Inflammatory macrophage treated with lipopolysaccharide for 4 hours (primary cell): ENCODE measurements around the gene BDP1.
"Not testable (repeated sequence)": the region's sequence is repeated elsewhere in the genome, so short reads cannot be mapped to it uniquely, and the experiment has no call there.

Experiments
- DNase-seq: peaks from one replicate; pipeline ENCODE4 v3.0.0-alpha.2; 2020

Gene BDP1

DNA sequence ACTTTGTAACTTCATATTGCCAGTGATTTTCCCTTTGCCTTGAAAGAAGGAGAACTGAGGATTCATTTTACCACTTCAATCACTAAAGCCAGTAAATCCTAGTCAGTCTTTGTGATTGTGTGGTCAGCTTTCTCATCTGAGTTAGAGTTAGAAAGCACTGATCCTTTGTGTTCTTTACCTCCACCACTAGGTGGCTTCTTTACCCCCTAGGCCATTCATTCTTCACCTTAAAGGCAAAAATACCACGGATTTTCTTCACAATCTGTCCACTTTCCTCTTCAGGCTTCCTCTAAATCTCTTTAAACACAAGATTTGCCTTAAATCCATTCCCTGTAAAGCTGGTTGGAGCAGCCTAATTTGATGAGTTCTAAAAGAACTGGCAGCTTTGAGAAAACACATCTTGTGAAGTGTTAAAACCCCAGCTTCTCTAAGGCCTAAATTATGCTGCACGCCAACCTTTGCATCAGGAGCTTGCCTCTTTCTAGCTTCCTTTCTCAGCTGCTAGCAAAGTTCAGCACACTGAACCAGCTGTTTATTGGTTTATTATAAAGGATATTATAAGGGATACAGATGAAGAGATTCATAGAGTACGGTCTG, 20.4 kb downstream of the BDP1 start:
- peak; percentile 10 for DNase-seq

DNA sequence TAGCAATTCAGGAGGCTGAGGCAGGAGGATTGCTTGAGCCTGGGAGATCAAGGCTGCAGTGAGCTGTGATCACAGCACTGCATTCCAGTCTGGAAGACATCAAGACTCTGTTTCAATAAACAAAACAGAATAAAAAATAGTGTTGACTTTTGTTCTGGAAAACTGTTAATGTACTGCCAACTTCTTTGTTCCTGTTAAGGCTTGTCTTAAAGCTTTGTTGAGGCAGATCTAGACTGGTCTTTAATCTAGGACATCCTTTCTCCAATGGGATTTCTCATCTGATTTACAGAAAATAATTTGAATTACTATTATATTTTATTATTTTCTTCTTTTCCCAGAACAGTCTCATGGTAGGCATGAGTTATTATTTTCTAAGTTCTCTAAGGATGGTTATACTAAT, 26.0 kb downstream of the BDP1 start:
- DNase-seq = no peak

- no peak for DNase-seq
These were observed 26.7 kb downstream of the BDP1 start for GRCh38 chr5:71482132-71482531.

DNA sequence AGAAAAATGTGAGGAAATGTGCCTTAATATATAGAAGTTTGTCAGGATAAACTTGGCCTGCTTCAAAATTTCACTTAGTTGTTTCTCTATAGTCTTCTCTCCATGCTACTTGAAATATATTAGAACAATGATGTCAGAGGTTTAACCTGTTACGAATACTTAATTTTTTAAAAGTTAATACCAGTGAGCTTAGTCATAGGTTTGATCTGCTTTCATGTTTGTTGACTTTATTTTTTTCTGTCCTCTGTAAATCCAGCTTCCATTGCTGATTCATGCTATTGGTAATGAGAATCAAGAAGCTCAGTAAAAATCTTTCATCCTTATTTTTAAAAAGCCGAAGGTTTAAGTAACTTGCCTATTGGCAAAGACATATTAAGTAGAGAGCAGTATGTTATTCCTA, 27.9 kb downstream of the BDP1 start:
- no peak for DNase-seq

DNA sequence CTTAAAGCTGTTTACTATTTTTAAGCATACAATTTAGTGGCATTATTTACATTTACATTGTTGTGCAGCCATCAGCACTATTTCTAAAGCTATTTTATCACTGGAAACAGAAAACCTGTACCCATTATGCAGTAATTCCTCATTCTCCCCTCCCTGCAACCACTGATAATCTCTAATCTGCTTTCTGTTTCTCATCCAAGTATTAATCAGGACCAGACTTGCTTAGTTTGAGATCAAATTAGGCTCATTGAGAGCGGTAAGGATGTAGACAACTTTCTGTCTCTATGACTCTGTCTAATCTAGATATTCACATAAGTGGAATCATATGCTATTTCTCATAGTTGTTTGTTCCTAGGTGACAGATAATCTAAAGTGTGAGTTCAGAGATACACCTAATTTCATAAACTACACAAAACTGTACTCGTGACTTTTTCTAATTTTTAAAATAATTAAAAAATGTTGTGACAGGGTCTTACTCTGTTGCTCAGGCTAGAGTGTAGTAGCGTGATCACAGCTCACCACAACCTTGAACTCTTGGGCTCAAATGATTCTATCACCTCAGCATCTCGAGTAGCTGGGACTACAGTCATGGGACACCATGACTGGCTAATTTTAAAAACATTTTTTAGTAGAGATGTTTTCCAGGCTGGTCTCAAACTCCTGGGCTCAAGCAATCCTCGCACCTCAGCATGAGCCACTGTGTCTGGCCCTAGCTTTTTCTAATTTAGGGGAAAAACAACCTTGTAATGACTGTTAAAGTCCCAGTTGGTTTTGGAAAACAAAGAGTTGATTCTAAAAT, 37.6 kb downstream of the BDP1 start:
- no peak for DNase-seq

GRCh38 chr5:71494202-71494601, 38.8 kb downstream of the BDP1 start:
- DNase-seq = not testable (repeated sequence)

- DNase-seq = not testable (repeated sequence)
These were observed 43.3 kb downstream of the BDP1 start for GRCh38 chr5:71498756-71499155.

DNA sequence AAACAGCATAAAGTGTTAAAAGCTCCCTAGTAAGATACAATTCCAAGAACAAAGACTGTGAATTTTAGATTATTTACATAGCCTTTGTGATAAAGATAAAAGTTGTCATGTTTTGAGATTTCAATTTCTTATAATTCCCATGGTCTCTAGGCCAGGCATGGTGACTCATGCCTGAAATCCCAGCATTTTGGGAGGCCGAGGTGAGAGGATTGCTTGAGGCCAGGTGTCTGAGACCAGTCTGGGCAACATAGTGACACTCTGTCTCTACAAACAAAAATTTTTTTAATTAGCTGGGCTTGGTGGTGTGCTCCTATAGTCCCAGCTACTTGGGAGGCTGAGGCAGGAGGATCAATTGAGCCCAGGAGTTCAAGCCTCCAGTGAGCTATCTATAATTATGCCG, 48.1 kb downstream of the BDP1 start:
- no peak for DNase-seq

GRCh38 chr5:71522151-71522550, 66.7 kb downstream of the BDP1 start:
- no peak for DNase-seq

- not testable (repeated sequence) for DNase-seq
These were observed 70.2 kb downstream of the BDP1 start for GRCh38 chr5:71525611-71526010.

- no peak for DNase-seq
These were observed 72.8 kb downstream of the BDP1 start for GRCh38 chr5:71528206-71528605.

DNA sequence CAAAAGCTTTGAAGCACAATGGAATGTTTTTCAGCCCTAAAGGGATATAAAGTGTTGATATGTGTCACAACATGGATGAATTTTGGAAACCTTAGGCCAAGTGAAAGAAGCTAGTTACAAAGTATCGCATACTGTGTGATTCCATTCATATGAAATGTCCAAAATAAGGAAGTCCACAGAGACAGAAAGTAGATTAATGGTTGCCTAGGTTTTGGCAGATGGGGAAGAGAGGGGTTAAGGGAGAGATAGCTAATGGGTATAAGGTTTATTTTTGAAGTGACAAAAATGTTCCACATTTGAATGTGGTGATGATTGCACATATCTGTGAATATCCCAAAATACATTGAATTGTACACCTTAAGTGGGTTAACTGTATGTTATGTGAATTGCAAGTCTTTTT, 74.2 kb downstream of the BDP1 start:
- peak; percentile 5 for DNase-seq

GRCh38 chr5:71533142-71533541, 77.7 kb downstream of the BDP1 start:
- peak; percentile 48 for DNase-seq

GRCh38 chr5:71533615-71534014, 78.2 kb downstream of the BDP1 start:
- peak; percentile 68 for DNase-seq

DNA sequence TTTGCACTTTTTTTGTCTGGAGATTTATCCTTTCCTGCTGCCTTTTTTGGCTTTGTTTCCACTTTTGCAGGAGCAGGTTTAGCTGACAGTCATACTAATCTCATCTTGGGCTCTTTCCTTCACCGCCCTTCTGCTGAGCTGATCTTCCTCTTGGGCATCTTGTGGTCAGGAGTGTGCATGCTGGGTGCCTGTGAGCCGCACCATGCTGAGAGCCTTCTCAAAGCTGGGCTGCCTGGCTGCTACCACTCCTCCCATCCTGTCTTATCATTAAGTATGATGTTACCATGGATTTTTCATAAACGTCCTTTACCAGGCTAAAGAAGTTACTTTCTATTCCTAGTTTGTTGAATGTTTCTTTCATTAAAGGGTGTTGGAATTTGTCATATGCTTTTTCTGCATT, 82.2 kb downstream of the BDP1 start:
- no peak for DNase-seq

- DNase-seq = not testable (repeated sequence)
These were observed 95.4 kb downstream of the BDP1 start for GRCh38 chr5:71550885-71551284.

- DNase-seq = not testable (repeated sequence)
These were observed 96.1 kb downstream of the BDP1 start for GRCh38 chr5:71551582-71551981.

- DNase-seq = not testable (repeated sequence)
These were observed 96.7 kb downstream of the BDP1 start for GRCh38 chr5:71552026-71552749.

DNA sequence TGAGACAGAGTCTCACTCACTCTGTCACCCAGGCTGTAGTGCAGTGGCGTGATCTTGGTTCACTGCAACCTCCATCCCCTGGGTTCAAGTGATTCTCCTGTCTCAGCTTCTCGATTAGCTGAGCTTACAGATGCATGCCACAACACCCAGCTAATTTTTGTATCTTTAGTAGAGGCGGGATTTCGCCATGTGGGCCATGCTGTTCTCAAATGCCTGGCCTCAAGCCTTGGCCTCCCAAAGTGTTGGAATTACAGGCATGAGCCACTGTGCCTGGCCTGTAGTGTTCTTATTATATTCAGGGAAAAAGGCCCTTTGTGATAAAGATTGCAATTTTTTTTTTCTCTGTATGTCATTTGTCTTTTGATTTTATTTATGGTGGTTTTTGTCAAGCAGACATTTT, 107.7 kb downstream of the BDP1 start:
- DNase-seq = no peak

GRCh38 chr5:71564895-71565294, 109.4 kb downstream of the BDP1 start:
- DNase-seq = no peak

DNA sequence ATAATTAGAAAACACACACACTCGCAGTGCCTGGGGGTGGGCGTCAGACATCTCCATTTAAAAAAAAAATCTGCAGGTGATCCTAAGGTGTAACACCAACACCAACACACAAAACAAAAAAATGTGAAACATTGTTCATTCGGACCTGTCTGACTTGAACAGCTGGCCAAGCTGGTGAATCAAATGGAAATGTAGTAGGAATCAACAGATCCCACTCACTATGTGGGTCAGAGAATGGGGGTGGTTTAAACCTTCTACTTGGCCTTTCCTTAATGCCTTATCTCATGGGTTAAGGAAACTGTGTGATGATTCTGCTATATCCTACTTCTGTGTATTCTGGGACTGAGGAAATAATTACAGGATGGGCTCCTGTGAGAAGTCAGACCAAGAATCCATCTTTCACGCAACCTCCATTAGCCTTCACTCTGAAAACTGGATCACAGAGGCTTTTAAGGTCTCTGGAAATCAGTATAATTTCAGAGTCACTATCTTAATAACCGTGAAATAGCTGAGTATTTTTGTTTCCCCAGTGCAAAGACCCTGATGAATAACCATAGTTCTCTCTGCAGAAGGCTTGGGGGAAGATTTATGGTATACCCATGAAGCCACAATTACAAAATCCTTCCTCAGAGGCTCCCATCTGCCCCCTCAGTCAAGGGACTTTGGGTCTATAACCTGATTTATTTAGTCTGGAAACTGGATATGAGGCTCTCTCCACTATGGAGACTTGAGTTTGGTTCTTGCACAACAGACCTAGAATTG, 114.5 kb downstream of the BDP1 start:
- no peak for DNase-seq

- DNase-seq = not testable (repeated sequence)
These were observed 116.4 kb downstream of the BDP1 start for GRCh38 chr5:71571811-71572210.

DNA sequence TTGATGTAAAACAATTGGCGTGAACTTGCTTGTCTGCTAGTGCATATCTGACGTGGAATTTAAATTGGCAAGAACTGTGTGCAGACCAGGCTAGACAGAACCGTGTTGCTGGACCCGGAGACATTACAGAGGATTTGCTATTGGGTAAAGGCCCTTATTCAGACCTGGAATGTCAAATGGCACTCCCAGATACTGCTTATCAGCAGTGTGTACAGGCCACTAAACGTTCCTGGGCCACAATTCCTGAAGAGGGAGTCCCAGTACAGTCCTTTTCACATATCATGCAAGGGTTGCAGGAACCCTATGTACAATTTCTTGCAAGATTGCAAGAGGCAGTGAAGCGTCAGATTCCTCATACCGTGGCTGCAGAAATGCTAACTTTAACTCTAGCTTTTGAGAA, 118.1 kb downstream of the BDP1 start:
- no peak for DNase-seq
